Neural progenitor cell (in vitro differentiated cells): ENCODE results near the gene CHD2.

Experiments used
- CTCF ChIP-seq: fragments of 200-600 bp; sonication (generic); IDR thresholded peaks from 2 replicates; pipeline ENCODE4 v1.5.1; 2017; ENCODE audit warnings: antibody characterized with exemption, mild to moderate bottlenecking
- EZH2 ChIP-seq: fragments of 200-600 bp; sonication (generic); IDR thresholded peaks from 2 replicates; pipeline ENCODE4 v1.6.1; 2017; ENCODE audit warnings: antibody characterized with exemption, mild to moderate bottlenecking, moderate library complexity

- TF ChIP-seq CTCF, result no peak
- TF ChIP-seq EZH2, result no peak
Measured at GRCh38 chr15:93033434-93034045, 133.4 kb downstream of the CHD2 start.
